Suprapubic skin (tissue), 4 donors: Measurements from ENCODE around the gene SERPINE3. TPM values are rescaled to one million over a fixed set of nuclear protein-coding genes. Genes with fewer than 3 reads are reported as not detected.

ENCODE experiments used
- DNase-seq, 2 donors: peaks; one replicate each; pipeline ENCODE4 v3.0.0-alpha.2; 2019; ENCODE audit warnings: low spot score in 2 of 2
- H3K27ac ChIP-seq: fragments of 200-600 bp; sonication (generic); one replicate; pipeline ENCODE4 v1.5.1; 2019
- H3K27me3 ChIP-seq: fragments of 200-600 bp; sonication (generic); one replicate; pipeline ENCODE4 v1.5.1; 2019
- H3K36me3 ChIP-seq: fragments of 200-600 bp; sonication (generic); one replicate; pipeline ENCODE4 v1.5.1; 2019
- H3K4me1 ChIP-seq: fragments of 200-600 bp; sonication (generic); one replicate; pipeline ENCODE4 v1.5.1; 2019
- H3K4me3 ChIP-seq: fragments of 200-600 bp; sonication (generic); one replicate; pipeline ENCODE4 v1.5.1; 2019; ENCODE audit warnings: mild to moderate bottlenecking
- H3K9me3 ChIP-seq: fragments of 200-600 bp; sonication (generic); one replicate; pipeline ENCODE4 v1.5.1; 2019
- EP300 ChIP-seq: sonication (generic); formaldehyde crosslinking; IDR thresholded peaks from one replicate; pipeline ENCODE4 v1.6.1; 2017; ENCODE audit warnings: antibody characterized with exemption
- POLR2A ChIP-seq, 2 donors: fragments of 450-650 bp; IDR thresholded peaks; one replicate each; pipeline ENCODE4 v1.6.1; 2017; ENCODE audit warnings: antibody characterized with exemption in 2 of 2, mild to moderate bottlenecking in 2 of 2, moderate library complexity in 2 of 2
- POLR2AphosphoS5 ChIP-seq, 3 donors: sonication (generic); formaldehyde crosslinking; IDR thresholded peaks; one replicate each; pipeline ENCODE4 v1.6.1; 2017; ENCODE audit warnings: antibody characterized with exemption in 3 of 3
- WGBS: methylation state at CpG from one replicate; pipeline ENCODE4 v1.1.5; 2018; 5-methylcytosine and 5-hydroxymethylcytosine counted together
- total RNA-seq, 4 donors: library from RNA; depleted of rRNA; stranded (reverse); fragments of >200 nt; gene quantifications; one replicate each; pipeline ENCODE4 v1.1.0, GENCODE V29; 2016
- TF ChIP-seq, protein P1 (sequence below), 2 donors: fragments of 200-600 bp in 1 of 2; fragments of 450-650 bp in 1 of 2; sonication (generic) in 1 of 2; IDR thresholded peaks; one replicate each; pipeline ENCODE4 v1.5.1; 2016 to 2019; ENCODE audit warnings: antibody characterized with exemption in 2 of 2, mild to moderate bottlenecking in 1 of 2, moderate library complexity in 1 of 2

SERPINE3 gene
- total RNA-seq, 4 donors from 2014 or later: not detected

DNA sequence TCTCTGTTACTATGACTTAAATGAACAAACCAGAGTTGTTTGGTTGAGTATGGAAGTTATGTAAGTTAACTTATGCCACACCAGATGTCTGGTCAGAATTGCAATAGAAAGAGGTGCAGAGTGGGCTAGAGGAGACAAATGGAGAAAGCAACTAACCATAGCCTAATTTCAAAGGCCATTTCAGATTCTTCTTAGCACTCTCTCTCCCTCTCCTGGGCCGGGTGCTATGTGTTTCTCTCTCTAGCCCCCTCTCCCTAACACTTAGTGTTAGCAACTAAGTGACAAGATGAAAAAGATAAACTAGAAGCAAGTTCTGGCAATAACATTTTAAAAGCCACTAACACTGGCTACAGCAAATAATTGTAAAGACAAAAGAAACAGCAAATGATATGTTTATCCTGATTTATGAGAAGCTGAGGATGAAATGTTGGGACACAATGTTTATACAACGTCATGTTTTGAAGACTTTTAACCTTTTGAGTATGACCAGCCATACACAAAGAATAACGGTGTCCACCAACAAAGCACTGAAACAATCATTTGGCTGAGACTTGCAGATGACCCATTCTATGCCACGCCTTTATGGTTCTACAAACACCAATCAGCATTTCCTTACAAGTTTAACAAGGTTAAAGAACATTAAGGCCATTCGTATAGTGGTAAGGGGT lies 18.6 kb downstream of the SERPINE3 start:
- no peak overlapping the region for H3K27ac ChIP-seq
- H3K27me3 ChIP-seq: no peaks in the 10 kb centered on the region
- H3K36me3 ChIP-seq: peaks cover 16% of the 10 kb centered on the region
- WGBS: 84% methylated on average over 5 of the region's 5 CpGs
- no peaks in the 10 kb centered on the region for H3K4me1 ChIP-seq
- no peak for DNase-seq
- TF ChIP-seq EP300 (no peak), POLR2AphosphoS5 (IDR thresholded peaks at IDR 0.05) (no peak), POLR2A (IDR thresholded peaks at IDR 0.05) (no peak)
- TF ChIP-seq, protein P1, sequence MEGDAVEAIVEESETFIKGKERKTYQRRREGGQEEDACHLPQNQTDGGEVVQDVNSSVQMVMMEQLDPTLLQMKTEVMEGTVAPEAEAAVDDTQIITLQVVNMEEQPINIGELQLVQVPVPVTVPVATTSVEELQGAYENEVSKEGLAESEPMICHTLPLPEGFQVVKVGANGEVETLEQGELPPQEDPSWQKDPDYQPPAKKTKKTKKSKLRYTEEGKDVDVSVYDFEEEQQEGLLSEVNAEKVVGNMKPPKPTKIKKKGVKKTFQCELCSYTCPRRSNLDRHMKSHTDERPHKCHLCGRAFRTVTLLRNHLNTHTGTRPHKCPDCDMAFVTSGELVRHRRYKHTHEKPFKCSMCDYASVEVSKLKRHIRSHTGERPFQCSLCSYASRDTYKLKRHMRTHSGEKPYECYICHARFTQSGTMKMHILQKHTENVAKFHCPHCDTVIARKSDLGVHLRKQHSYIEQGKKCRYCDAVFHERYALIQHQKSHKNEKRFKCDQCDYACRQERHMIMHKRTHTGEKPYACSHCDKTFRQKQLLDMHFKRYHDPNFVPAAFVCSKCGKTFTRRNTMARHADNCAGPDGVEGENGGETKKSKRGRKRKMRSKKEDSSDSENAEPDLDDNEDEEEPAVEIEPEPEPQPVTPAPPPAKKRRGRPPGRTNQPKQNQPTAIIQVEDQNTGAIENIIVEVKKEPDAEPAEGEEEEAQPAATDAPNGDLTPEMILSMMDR (IDR thresholded peaks at IDR 0.05): no peak
- no peaks in the 10 kb centered on the region for H3K9me3 ChIP-seq
- no peak overlapping the region for H3K4me3 ChIP-seq

DNA sequence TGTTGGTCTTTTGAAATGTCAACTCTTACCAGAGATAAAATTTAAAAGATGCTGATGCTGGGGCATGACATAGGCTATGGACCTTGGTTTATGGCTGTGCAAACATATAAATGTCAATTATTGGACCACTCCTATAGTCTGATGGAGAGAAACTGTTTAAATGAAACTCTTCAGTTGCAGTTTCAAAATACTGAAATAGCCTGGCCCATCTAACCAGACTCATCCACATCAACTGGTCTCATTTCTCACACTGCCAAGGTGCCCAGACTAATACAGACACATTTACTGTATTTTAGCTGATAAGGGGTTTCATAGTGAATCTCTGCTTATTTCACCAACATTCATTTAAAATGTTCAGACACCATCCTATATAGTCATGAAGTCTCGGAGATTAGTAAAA lies 19.9 kb downstream of the SERPINE3 start:
- Histone ChIP-seq H3K9me3 (no peaks in the 10 kb centered on the region), H3K4me3 (no peak overlapping the region), H3K27me3 (no peaks in the 10 kb centered on the region), H3K4me1 (no peaks in the 10 kb centered on the region), H3K36me3 (peaks cover 24% of the 10 kb centered on the region), H3K27ac (no peak overlapping the region)
- 97% methylated on average over 1 of the region's 1 CpG for WGBS
- DNase-seq: no peak
- TF ChIP-seq POLR2A (IDR thresholded peaks at IDR 0.05): no peak
- no peak for TF ChIP-seq POLR2AphosphoS5 (IDR thresholded peaks at IDR 0.05)
- no peak for TF ChIP-seq EP300
- TF ChIP-seq, protein P1 (IDR thresholded peaks at IDR 0.05): no peak

DNA sequence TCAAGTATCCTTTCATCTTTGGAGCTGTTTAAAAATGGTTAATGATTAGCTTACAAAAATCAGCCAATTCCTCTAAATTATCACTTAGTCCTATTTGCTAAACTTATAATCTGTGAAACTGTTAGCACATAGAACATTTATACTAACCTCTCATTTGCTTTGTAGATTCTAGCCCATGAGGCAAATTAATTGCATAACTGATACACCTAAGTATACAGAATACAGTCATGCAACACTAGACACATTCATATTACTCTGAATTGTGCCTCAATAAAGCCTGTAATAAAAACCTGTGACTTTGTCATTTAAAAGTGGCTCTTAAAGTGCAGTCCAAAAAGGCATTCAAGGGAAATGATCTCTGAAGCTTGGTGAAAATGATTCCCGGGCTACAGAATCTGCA lies 21.0 kb downstream of the SERPINE3 start:
- no peak for TF ChIP-seq POLR2AphosphoS5 (IDR thresholded peaks at IDR 0.05)
- TF ChIP-seq POLR2A (IDR thresholded peaks at IDR 0.05): no peak
- TF ChIP-seq EP300: no peak
- TF ChIP-seq, protein P1 (IDR thresholded peaks at IDR 0.05): no peak
- 94% methylated on average over 1 of the region's 1 CpG for WGBS
- H3K27ac ChIP-seq: no peak overlapping the region
- no peaks in the 10 kb centered on the region for H3K27me3 ChIP-seq
- H3K9me3 ChIP-seq: no peaks in the 10 kb centered on the region
- DNase-seq: no peak
- H3K4me3 ChIP-seq: no peak overlapping the region
- H3K36me3 ChIP-seq: peaks cover 32% of the 10 kb centered on the region
- no peaks in the 10 kb centered on the region for H3K4me1 ChIP-seq

DNA sequence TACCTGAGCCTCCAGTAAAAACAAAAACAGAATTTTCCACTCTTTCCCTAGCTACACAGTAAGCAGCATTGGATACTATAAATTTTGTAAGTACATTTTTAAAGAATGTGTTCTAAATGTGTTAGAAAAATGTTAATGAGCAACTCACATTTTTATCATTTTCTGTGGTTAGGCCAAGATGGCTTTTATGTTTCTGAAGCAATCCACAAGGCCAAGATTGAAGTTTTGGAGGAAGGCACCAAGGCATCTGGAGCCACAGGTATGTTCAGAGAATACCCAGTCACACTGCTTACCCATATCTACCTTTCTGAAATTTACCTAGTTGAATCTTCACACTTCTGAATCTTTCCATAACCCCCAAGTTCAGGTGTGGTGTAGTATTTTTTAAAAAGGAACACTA lies 21.6 kb downstream of the SERPINE3 start:
- TF ChIP-seq, protein P1 (IDR thresholded peaks at IDR 0.05): no peak
- TF ChIP-seq EP300: no peak
- no peak for TF ChIP-seq POLR2AphosphoS5 (IDR thresholded peaks at IDR 0.05)
- TF ChIP-seq POLR2A (IDR thresholded peaks at IDR 0.05): no peak
- Histone ChIP-seq H3K4me1 (no peaks in the 10 kb centered on the region), H3K4me3 (no peak overlapping the region), H3K27ac (no peak overlapping the region), H3K9me3 (no peaks in the 10 kb centered on the region), H3K36me3 (peaks cover 36% of the 10 kb centered on the region), H3K27me3 (no peaks in the 10 kb centered on the region)
- DNase-seq: no peak

DNA sequence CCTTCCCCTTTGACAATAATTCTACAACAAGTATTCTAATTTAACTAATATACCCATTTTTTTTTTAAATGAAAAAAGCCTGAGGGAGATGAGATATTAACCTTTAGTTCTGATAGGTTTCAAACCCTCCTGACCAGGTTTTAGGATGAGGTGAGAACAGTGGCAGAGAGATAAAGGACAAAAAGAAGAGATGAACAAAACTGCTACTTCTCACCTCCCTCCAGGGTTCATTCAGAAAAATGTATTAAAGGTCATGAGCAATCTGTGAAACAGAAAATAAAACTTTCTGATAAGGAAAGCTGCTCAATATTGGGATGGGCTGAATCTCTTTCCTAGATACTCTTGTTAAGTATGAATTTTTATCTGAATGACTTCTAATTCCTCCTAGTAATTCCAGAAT lies 24.1 kb downstream of the SERPINE3 start:
- H3K36me3 ChIP-seq: peaks cover 54% of the 10 kb centered on the region
- TF ChIP-seq POLR2AphosphoS5 (IDR thresholded peaks at IDR 0.05) (no peak), EP300 (no peak), POLR2A (IDR thresholded peaks at IDR 0.05) (no peak)
- TF ChIP-seq, protein P1 (IDR thresholded peaks at IDR 0.05): no peak
- H3K27ac ChIP-seq: no peak overlapping the region
- DNase-seq: no peak
- H3K4me1 ChIP-seq: no peaks in the 10 kb centered on the region
- H3K9me3 ChIP-seq: no peaks in the 10 kb centered on the region
- H3K27me3 ChIP-seq: no peaks in the 10 kb centered on the region
- H3K4me3 ChIP-seq: no peak overlapping the region
